ENCODE measurements around the gene KRTAP5-11. TPM values are rescaled to one million over a fixed set of nuclear protein-coding genes. Genes with fewer than 3 reads are reported as not detected.

The KRTAP5-11 gene
- total RNA-seq, 1 donor from 2014 or later = not detected

GRCh38 chr11:71563406-71563805 is 19.3 kb downstream of the KRTAP5-11 start:
- Mint-ChIP-seq H3K9me3 (no peaks in the 10 kb centered on the region), H3K4me3 (ENCODE audit: low read depth) (no peak overlapping the region), H3K27ac (no peak overlapping the region), H3K36me3 (ENCODE audit: low read depth) (no peaks in the 10 kb centered on the region), H3K4me1 (ENCODE audit: low read depth) (peaks cover 3% of the 10 kb centered on the region), H3K27me3 (ENCODE audit: low read depth) (peaks cover 28% of the 10 kb centered on the region)
- intact Hi-C loops (cut with micrococcal nuclease) = no loop called here
- no peak for DNase-seq (ENCODE audit: low spot score)

- Mint-ChIP-seq H3K27ac (no peak overlapping the region), H3K9me3 (no peaks in the 10 kb centered on the region), H3K4me3 (ENCODE audit: low read depth) (no peak overlapping the region), H3K36me3 (ENCODE audit: low read depth) (no peaks in the 10 kb centered on the region), H3K27me3 (ENCODE audit: low read depth) (peaks cover 33% of the 10 kb centered on the region), H3K4me1 (ENCODE audit: low read depth) (peaks cover 3% of the 10 kb centered on the region)
- no peak for DNase-seq (ENCODE audit: low spot score)
- intact Hi-C loops (cut with micrococcal nuclease) = no loop called here
Measured at GRCh38 chr11:71562120-71562519, 20.6 kb downstream of the KRTAP5-11 start.

- intact Hi-C loops (cut with micrococcal nuclease) = no loop called here
- Mint-ChIP-seq H3K4me1 (ENCODE audit: low read depth) (peaks cover 3% of the 10 kb centered on the region), H3K27me3 (ENCODE audit: low read depth) (peaks cover 33% of the 10 kb centered on the region), H3K27ac (no peak overlapping the region), H3K9me3 (no peaks in the 10 kb centered on the region), H3K36me3 (ENCODE audit: low read depth) (no peaks in the 10 kb centered on the region), H3K4me3 (ENCODE audit: low read depth) (no peak overlapping the region)
- no peak for DNase-seq (ENCODE audit: low spot score)
Measured at GRCh38 chr11:71558996-71559395, 23.7 kb downstream of the KRTAP5-11 start.

- Mint-ChIP-seq H3K9me3 (no peaks in the 10 kb centered on the region), H3K27ac (no peak overlapping the region), H3K4me3 (ENCODE audit: low read depth) (no peak overlapping the region), H3K27me3 (ENCODE audit: low read depth) (peaks cover 20% of the 10 kb centered on the region), H3K4me1 (ENCODE audit: low read depth) (no peaks in the 10 kb centered on the region), H3K36me3 (ENCODE audit: low read depth) (no peaks in the 10 kb centered on the region)
- no peak for DNase-seq (ENCODE audit: low spot score)
- intact Hi-C loops (cut with micrococcal nuclease) = no loop called here
Measured at GRCh38 chr11:71557257-71557656, 25.4 kb downstream of the KRTAP5-11 start.

GRCh38 chr11:71556018-71556417 is 26.7 kb downstream of the KRTAP5-11 start:
- Mint-ChIP-seq H3K9me3 (no peaks in the 10 kb centered on the region), H3K27me3 (ENCODE audit: low read depth) (peaks cover 13% of the 10 kb centered on the region), H3K4me3 (ENCODE audit: low read depth) (no peak overlapping the region), H3K36me3 (ENCODE audit: low read depth) (no peaks in the 10 kb centered on the region), H3K27ac (no peak overlapping the region), H3K4me1 (ENCODE audit: low read depth) (no peaks in the 10 kb centered on the region)
- DNase-seq (ENCODE audit: low spot score) = no peak
- intact Hi-C loops (cut with micrococcal nuclease) = no loop called here

- no peaks in the 10 kb centered on the region for H3K36me3 Mint-ChIP-seq (ENCODE audit: low read depth)
- peaks cover 11% of the 10 kb centered on the region for H3K27me3 Mint-ChIP-seq (ENCODE audit: low read depth)
- H3K4me3 Mint-ChIP-seq (ENCODE audit: low read depth) = no peak overlapping the region
- intact Hi-C loops (cut with micrococcal nuclease) = no loop called here
- no peaks in the 10 kb centered on the region for H3K9me3 Mint-ChIP-seq
- no peak overlapping the region for H3K27ac Mint-ChIP-seq
- no peaks in the 10 kb centered on the region for H3K4me1 Mint-ChIP-seq (ENCODE audit: low read depth)
- DNase-seq (ENCODE audit: low spot score) = no peak
Measured at GRCh38 chr11:71555508-71555907, 27.2 kb downstream of the KRTAP5-11 start.

- intact Hi-C loops (cut with micrococcal nuclease) = no loop called here
- Mint-ChIP-seq H3K27ac (no peak overlapping the region), H3K4me1 (ENCODE audit: low read depth) (no peaks in the 10 kb centered on the region), H3K4me3 (ENCODE audit: low read depth) (no peak overlapping the region), H3K27me3 (ENCODE audit: low read depth) (peaks cover 11% of the 10 kb centered on the region), H3K9me3 (no peaks in the 10 kb centered on the region), H3K36me3 (ENCODE audit: low read depth) (no peaks in the 10 kb centered on the region)
- no peak for DNase-seq (ENCODE audit: low spot score)
Measured at GRCh38 chr11:71554996-71555395, 27.7 kb downstream of the KRTAP5-11 start.

GRCh38 chr11:71551711-71552110 is 31.0 kb downstream of the KRTAP5-11 start:
- no peaks in the 10 kb centered on the region for H3K9me3 Mint-ChIP-seq
- DNase-seq (ENCODE audit: low spot score) = no peak
- no peaks in the 10 kb centered on the region for H3K36me3 Mint-ChIP-seq (ENCODE audit: low read depth)
- H3K4me3 Mint-ChIP-seq (ENCODE audit: low read depth) = no peak overlapping the region
- intact Hi-C loops (cut with micrococcal nuclease) = no loop called here
- no peak overlapping the region for H3K27ac Mint-ChIP-seq
- H3K27me3 Mint-ChIP-seq (ENCODE audit: low read depth) = peaks cover 6% of the 10 kb centered on the region
- no peaks in the 10 kb centered on the region for H3K4me1 Mint-ChIP-seq (ENCODE audit: low read depth)

- no peak for DNase-seq (ENCODE audit: low spot score)
- intact Hi-C loops (cut with micrococcal nuclease) = no loop called here
- Mint-ChIP-seq H3K27me3 (ENCODE audit: low read depth) (peaks cover 6% of the 10 kb centered on the region), H3K27ac (no peak overlapping the region), H3K36me3 (ENCODE audit: low read depth) (no peaks in the 10 kb centered on the region), H3K4me3 (ENCODE audit: low read depth) (no peak overlapping the region), H3K9me3 (no peaks in the 10 kb centered on the region), H3K4me1 (ENCODE audit: low read depth) (peaks cover 2% of the 10 kb centered on the region)
Measured at GRCh38 chr11:71548716-71549151, 33.9 kb downstream of the KRTAP5-11 start.

GRCh38 chr11:71548120-71548519 is 34.6 kb downstream of the KRTAP5-11 start, which contains the start of gene KRTAP5-9:
Gene KRTAP5-9, plus strand, starts transcription at chr11:71548420. Its CDS starts 238 bp downstream, at chr11:71548658.
- no peak for DNase-seq (ENCODE audit: low spot score)
- no peak within 1 kb of the TSS for H3K27ac Mint-ChIP-seq
- H3K9me3 Mint-ChIP-seq = no peaks in the 10 kb centered on the region
- H3K27me3 Mint-ChIP-seq (ENCODE audit: low read depth) = peaks cover 6% of the 10 kb centered on the region
- H3K36me3 Mint-ChIP-seq (ENCODE audit: low read depth) = no peaks in the 10 kb centered on the region
- intact Hi-C loops (cut with micrococcal nuclease) = no loop called here
- H3K4me3 Mint-ChIP-seq (ENCODE audit: low read depth) = no peak within 1 kb of the TSS
- peaks cover 6% of the 10 kb centered on the region for H3K4me1 Mint-ChIP-seq (ENCODE audit: low read depth)

- DNase-seq (ENCODE audit: low spot score) = no peak
- Mint-ChIP-seq H3K27me3 (ENCODE audit: low read depth) (peaks cover 5% of the 10 kb centered on the region), H3K9me3 (peaks cover 16% of the 10 kb centered on the region), H3K4me3 (ENCODE audit: low read depth) (no peak overlapping the region), H3K27ac (no peak overlapping the region), H3K36me3 (ENCODE audit: low read depth) (no peaks in the 10 kb centered on the region), H3K4me1 (ENCODE audit: low read depth) (peaks cover 6% of the 10 kb centered on the region)
- intact Hi-C loops (cut with micrococcal nuclease) = no loop called here
Measured at GRCh38 chr11:71545405-71545966, 37.2 kb downstream of the KRTAP5-11 start.

- DNase-seq (ENCODE audit: low spot score) = no peak
- Mint-ChIP-seq H3K27me3 (ENCODE audit: low read depth) (peaks cover 2% of the 10 kb centered on the region), H3K27ac (no peak overlapping the region)
Measured at GRCh38 chr11:71544525-71545214, 38.0 kb downstream of the KRTAP5-11 start.

GRCh38 chr11:71543866-71544265 is 38.8 kb downstream of the KRTAP5-11 start:
- intact Hi-C loops (cut with micrococcal nuclease) = no loop called here
- Mint-ChIP-seq H3K27me3 (ENCODE audit: low read depth) (no peaks in the 10 kb centered on the region), H3K4me3 (ENCODE audit: low read depth) (no peak overlapping the region), H3K27ac (no peak overlapping the region), H3K36me3 (ENCODE audit: low read depth) (no peaks in the 10 kb centered on the region), H3K4me1 (ENCODE audit: low read depth) (peaks cover 6% of the 10 kb centered on the region), H3K9me3 (peaks cover 16% of the 10 kb centered on the region)
- no peak for DNase-seq (ENCODE audit: low spot score)

More at GRCh38 chr11:71544525-71545214, 38.0 kb downstream of the KRTAP5-11 start:
- Mint-ChIP-seq H3K4me3 (ENCODE audit: low read depth) (no peak overlapping the region), H3K4me1 (ENCODE audit: low read depth) (peaks cover 6% of the 10 kb centered on the region), H3K36me3 (ENCODE audit: low read depth) (no peaks in the 10 kb centered on the region), H3K9me3 (peaks cover 16% of the 10 kb centered on the region)
- intact Hi-C loops (cut with micrococcal nuclease) = no loop called here

Data from activated T-helper 2 cell treated with anti-CD3 and anti-CD28 coated beads, Interferon-gamma antibody, Interleukin-2, Interleukin-4, amounts not matched to agents 10 μg/mL and 5 μg/mL and 100 μg/mL, durations not matched to agents 14 hours and 24 hours and 36 hours (primary cell).